Left lobe of liver (tissue), 2 donors: ENCODE data around the gene BMP2K. TPM values are rescaled to one million over a fixed set of nuclear protein-coding genes. Genes with fewer than 3 reads are reported as not detected.
"Not testable (repeated sequence)": the region's sequence is repeated elsewhere in the genome, so short reads cannot be mapped to it uniquely, and the experiment has no call there.

Source experiments
- ATAC-seq: fragments of 200-7000 bp; cut with Tn5 transposase; one replicate; pipeline ENCODE4 v1.9.1; 2020; ENCODE audit warnings: mild to moderate bottlenecking, moderate library complexity
- DNase-seq: peaks from one replicate; pipeline ENCODE4 v3.0.0-alpha.2; 2020; ENCODE audit warnings: low spot score
- total RNA-seq: library from RNA; stranded (reverse); gene quantifications from one replicate; pipeline ENCODE4 v1.2.1, GENCODE V29; 2021
- donor health status: DM: no; HTN: no; CAD: no; lungs with moderate emphysema.
- donor health status: DM: no; HTN: yes; CAD: no.

The BMP2K gene
- total RNA-seq, 1 donor from 2014 or later, result 14.2 TPM

DNA sequence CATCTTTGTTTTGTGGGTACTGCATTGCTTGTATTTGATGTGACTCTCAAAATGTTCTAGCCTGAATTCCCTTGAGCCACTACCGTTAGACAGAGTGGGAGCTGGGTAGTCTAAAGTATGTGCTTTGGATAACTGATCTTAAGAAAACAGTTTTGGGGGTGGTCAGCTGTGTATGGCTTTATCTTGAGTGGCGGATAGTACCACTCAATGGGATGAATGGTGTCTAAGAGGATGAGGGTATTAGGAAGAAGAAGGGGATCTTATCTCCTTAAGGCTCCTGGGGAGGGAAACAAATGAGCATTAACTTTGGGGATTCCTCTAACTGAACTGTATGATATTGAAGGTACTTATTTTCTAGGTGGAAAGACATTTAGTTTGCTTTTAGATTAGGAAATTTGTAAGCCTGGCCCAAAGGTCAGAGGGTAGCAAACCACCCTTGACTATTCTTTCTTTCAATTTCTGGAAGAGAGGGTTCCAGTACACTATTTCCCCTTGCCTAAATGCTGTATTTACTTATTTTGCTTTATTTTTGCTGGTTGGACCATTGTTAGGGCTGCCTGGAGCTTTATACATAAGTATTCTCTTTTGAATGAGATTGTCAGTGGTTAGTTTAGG, 11.3 kb downstream of the BMP2K start:
- no peak for DNase-seq
- ATAC-seq, result peak; percentile 87

DNA sequence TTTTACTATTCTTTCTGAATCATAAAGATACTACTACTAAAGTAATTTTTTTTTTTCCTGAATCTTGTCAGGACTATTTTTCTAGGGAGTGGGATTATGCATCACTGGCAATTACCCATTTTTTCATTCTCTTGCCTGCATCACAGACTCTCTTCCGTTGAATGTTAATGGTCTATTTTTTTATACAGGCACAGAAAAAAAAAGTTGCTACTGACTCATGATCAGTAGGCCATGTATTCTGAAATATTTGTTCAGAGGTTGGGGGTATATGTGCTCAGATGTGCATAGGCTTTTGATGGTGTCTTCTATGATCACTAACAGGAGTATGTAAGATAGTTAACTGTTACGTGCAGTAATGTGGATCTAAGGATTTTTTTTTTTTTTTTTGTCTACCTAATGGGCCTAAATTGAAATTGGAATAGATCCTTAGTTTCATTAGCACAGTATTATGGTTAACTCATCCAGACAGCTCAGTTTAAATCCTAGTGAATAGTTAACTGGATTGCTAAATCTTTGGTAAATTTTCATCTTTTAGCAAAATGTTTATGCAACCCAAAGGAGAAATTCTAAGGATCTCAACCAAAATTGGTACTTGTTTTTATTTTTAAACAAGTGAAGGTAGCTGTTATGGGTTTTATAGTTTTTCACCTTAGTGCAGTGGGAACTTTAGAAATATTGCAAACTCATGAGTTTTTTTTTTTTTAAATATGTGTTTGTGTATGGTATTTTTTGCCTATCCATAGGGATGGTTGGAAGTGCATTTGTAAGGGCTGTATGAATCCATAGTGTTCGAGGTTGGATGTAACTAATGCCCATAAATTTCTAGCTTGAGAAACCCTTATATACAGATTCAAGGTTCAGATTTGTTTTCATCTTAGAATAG, 12.1 kb downstream of the BMP2K start:
- ATAC-seq, result peak; percentile 63
- no peak for DNase-seq

DNA sequence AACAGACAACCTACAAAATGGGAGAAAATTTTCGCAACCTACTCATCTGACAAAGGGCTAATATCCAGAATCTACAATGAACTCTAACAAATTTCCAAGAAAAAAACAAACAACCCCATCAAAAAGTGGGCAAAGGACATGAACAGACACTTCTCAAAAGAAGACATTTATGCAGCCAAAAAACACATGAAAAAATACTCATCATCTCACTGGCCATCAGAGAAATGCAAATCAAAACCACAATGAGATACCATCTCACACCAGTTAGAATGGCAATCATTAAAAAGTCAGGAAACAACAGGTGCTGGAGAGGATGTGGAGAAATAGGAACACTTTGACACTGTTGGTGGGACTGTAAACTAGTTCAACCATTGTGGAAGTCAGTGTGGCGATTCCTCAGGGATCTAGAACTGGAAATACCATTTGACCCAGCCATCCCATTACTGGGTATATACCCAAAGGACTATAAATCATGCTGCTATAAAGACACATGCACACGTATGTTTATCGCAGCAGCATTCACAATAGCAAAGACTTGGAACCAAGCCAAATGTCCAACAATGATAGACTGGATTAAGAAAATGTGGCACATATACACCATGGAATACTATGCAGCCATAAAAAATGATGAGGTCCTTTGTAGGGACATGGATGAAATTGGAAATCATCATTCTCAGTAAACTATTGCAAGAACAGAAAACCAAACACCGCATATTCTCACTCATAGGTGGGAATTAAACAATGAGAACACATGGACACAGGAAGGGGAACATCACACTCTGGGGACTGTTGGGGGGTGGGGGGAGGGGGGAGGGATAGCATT, 19.7 kb downstream of the BMP2K start:
- DNase-seq, ATAC-seq: not testable (repeated sequence)

DNA sequence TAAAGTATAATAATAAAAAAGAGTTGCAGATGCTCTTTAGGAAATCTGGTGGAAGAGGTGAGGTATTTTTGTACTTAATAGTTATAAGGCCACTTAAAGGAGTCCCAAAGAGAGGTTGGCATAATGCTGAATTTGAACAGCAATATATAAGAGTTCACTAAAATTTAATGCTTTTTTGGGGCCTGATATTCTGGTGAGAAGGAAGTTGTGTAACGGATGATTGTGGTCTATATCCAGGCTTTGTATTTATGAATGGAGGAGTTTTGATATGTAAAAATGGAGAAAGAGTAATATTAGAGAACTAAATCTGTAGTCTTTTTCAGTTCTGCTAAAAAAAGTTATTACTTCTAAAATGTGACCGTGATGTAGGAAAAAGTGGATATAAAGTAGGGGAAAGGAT, 20.4 kb downstream of the BMP2K start:
- ATAC-seq, result no peak
- no peak for DNase-seq

DNA sequence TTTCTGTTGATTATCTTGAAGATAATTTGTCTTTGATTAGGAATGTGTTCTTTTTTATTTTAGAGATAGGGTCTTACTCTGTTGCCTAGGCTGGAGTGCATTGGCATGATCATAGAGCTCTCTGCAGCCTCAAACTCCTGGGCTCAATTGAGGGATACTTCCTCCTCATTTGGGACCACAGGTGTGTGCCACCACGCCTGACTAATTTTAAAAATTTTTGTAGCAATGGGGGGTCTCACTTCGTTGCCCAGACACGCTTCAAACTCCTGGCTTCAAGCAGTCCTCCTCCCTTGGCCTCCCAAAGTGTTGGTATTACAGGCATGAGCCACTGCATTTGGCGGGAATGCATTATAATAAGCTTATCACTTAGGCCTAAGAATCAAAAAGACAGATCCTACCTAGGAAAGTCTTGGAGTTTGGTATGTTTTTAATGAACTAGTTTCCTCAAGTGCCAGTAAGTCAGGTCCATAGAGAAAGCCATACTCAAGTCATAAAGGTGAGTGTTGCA, 21.7 kb downstream of the BMP2K start:
- no peak for DNase-seq
- no peak for ATAC-seq

DNA sequence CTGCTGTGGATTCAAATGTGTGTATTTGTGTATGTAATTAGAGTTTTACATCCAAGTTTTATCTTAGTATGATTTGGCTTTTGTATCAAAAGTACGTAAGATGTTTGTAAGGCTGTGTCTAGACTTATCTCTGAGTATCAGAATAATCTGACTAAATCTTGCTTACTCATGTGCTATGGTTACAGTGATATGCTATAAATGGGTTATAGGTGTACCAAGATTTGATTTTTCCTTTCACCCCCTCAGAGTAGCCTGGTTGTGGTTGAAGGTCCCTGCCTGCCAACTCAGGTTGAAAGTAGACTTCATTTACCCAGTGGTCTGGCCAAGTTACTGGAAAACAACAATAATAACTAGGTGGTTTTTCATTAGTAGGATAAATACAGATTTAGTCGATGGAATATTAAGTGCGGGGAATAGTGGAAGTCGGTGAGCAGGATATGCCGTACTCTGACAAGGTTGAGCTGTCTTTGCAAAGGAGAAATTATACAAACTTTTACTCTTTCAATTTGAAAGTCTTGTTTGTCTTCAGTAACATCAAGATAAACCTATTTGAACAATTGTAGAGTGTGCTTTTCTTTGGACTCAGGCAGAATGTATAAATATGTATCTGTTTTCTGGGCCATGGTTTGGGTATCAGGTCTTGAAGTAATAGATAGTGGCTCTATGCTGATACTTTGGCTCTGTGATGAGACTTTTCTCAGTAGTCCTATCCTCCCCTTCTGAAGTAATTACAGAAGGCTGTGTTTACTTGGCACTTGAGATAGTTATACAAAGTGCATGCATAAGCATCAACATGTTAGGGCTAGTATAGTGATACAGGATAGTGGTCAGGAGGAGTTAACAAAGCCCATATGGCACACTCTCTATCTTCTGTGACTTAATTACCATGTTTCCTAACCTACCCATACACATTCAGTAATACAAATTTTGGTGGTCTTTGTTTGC, 23.7 kb downstream of the BMP2K start:
- ATAC-seq (no peak), DNase-seq (no peak)

DNA sequence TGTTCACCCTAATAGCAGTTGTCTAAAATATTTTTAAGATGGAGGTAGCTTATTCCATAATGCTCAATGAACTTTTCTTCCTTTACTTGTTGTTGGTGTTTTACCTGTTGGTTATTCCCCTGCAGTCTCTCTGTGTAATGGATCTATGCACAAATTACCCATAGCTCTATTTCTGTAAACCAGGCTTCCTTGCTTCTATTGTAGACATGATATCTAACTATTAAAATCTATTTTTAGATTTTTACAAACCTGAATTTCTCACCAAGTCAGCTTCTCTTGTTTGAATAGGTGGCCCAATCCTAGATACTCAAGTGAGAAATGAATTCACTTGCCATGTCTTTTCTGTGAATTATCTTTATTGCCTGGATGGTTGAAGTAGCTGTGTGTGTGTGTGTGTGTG, 24.8 kb downstream of the BMP2K start:
- ATAC-seq (no peak), DNase-seq (no peak)

DNA sequence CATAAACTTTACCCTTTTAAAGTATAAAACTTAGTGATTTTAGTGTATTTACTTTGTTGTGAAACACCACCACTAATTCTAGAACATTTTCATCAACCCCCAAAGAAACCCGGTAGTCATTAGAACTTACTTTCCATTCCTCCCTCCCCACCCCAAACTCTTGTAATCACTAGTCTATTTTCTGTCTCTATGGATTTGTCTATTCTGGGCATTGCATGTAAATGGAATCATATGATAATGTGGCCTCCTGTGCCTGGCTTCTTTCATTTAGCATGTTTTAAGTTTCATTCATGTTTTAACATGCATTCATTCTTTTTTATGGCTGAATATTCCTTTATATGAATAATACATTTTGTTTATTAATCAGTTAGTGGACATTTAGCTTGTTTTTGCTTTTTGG, 27.8 kb downstream of the BMP2K start:
- no peak for DNase-seq
- no peak for ATAC-seq

DNA sequence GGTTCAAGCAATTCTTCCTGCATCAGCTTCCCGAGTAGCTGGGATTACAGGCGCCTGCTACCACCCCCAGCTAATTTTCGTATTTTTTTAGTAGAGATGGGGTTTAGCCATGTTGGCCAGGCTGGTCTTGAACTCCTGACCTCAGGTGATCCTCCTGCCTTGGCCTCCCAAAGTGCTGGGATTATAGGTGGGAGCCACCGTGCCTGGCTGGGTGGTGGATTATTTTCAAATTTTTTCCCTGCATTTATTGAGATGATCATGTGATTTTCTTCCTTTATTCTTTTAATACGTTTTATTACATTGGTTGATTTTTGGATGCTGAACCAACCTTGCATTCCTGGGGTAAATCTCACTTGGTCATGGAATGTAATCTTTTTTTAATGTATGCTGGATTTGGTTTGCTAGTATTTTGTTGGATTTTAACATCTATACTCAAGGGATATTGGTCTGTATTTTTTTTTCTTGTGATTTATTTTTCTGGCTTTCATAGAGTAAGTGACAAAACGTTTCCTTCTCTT, 30.9 kb downstream of the BMP2K start:
- ATAC-seq (no peak), DNase-seq (no peak)

DNA sequence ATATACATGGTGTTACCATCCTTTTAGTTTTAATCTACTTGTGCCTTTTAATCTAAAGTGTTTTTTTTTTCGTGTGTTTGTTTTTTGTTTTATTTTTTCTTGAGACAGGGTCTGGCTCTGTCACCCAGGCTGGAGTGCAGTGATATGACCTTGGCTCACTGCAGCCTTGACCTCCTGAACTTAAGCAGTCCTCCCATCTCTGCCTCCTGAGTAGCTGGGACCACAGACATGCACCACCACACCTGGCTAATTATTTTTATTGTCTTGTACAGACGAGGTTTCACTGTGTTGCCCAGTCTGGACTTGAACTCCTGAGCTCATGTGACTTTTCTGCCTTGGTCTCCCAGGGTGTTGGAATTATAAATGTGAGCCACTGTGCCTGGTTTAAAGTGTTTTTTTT, 33.1 kb downstream of the BMP2K start:
- ATAC-seq (no peak), DNase-seq (no peak)

DNA sequence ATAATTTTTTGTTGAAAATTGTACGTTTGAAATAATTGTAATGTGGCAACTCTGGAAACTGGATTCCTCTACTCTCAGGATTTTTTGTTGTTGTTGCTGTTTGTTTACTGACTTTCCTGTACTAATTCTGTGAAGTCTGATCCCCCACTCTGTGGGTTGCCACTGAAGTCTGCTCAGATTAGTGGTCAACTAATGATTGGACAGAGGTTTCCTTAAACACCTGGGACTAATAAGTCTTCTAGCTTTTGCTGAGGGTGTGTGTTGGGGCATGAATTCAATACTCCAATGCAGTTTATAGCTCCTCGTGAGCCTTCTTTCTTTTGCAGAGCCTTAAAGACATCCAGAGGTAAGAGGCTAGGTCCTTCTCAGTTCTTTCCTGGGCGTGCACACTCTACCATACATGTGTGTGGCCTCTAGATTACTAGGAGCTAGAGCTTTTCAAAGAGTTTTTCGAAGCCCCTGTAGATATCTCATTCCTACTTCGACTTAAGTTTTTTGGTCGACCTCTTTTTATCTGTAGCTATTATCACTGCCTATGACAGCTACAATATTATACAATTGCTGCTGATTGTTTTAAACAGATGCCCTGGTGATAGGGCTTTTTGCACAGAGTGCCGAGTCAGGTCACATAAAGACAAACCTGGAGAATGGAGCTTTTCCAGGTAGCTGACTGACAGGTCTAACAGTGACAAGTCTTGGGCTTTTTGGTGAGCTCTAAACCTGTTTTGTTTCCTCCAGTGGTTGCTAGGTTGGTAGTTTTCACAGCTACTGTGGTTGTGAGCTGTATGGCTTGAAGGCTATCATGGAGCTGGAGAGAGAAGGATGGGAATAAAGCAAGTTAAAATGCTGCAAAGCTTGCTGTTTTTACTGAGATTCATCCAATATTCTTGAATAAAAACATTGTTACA, 34.0 kb downstream of the BMP2K start:
- ATAC-seq (peak; percentile 37), DNase-seq (no peak)

DNA sequence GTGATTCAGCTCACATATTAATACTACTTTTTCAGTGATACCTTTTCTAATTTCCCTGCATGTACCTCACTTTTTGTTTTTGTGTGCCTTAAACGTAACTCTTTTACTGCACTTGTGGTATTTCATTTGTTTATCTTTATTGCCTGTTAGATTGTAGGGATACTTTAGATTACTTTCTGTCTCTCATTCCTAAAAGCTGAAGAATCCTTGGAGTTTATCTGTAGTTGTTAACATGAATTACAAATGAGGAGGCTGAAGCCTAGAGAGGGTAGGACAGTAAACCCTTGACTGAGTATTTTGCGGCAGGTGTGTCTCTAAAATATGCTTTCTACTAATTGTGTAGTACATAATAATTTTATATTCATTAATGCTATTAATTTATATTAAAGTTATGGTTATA, 34.9 kb downstream of the BMP2K start:
- ATAC-seq, result no peak
- DNase-seq, result no peak

DNA sequence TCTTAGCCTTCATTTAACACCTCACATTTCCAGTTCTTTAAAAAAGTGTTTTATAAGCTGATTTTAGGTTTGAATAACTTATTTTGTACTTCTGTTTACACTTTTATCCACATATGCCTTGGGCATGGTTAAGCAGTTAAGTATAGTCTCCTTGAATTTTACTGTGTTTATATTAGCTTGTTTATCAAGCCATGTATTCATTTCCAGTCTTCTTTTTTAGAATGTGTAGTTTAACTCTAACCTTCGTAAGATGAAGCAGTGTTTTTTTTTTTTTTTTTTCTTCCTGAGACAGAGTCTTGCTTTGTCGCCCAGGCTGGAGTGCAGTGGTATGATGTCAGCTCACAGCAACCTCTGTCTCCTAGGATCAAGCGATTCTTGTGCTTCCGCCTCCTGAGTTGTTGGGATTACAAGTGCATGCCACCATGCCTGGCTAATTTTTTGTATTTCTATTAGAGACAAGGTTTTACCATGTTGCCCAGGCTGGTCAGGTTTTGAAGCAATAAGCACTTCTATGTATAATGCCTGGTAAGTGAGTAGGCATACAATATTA, 42.5 kb downstream of the BMP2K start:
- ATAC-seq (no peak), DNase-seq (no peak)

DNA sequence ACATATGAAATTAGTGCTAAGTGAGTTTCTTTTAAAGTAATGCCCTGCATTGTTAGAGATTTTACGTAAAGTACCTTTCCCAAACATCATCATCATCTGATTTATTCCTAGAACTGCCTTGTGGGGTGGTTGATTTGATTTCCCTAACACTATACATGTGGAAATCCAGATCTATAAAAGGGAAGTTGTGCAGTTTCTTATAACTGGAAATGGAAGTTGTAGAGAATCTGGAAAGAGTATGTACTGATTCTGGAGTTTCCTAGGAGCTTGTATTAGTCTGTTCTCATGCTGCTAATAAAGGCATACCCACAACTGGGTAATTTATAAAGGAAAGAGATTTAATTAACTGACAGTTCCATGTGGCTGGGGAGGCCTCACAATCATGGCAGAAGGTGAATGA, 47.9 kb downstream of the BMP2K start:
- DNase-seq, result no peak
- ATAC-seq, result no peak

DNA sequence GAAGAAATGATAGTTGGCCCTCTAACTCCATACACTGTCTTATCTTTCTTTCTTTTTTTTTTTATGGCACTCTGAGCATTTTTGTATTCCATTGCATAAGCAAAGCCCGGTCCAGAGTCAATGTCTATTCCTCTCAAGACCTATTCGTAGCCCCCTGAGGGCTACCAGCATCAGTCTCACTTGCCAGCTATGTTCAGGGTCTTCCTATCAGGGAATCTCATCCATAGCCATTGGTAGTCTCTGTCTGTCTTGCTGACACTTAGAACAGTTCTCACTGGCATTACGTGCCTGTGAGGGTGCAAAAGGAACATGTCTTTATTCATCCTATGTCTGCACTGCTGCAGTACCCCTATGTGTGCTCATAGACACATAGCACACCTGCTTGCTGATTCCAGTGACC, 51.0 kb downstream of the BMP2K start:
- DNase-seq (no peak), ATAC-seq (no peak)

DNA sequence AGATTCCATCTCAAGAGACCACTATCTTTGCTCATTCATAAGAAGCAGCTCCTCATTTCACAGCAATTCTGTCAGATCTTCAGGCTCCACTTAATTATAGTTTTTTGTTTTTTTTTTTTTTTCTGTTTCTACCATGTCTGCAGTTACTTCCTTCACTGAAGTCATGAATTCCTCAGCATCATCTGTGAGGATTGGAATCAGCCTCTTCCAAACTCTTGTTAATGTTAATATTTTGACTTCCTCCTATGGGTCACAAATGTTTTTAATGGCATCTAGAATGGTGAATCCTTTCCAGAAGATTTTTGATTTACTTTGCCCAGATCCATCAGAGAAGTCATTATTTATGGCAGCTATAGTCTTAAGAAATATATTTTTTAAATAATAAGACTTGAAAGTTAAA, 53.1 kb downstream of the BMP2K start:
- no peak for DNase-seq
- ATAC-seq, result no peak

DNA sequence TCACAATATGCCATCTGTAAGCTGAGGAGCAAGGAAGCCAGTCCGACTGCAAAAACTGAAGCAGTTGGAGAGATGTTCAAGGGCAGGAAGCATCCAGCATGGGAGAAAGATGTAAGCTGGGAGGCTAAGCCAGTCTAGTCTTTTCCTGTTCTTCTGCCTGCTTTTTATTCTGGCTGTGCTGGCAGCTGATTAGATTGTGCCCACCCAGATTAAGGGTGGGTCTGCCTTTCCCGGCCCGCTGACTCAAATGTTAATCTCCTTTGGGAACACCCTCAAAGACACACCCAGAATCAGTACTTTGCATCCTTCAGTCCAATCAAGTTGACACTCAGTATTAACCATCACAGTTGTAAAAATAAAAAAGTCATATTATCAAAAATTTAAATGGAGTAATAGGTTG, 63.5 kb downstream of the BMP2K start:
- not testable (repeated sequence) for ATAC-seq, DNase-seq

DNA sequence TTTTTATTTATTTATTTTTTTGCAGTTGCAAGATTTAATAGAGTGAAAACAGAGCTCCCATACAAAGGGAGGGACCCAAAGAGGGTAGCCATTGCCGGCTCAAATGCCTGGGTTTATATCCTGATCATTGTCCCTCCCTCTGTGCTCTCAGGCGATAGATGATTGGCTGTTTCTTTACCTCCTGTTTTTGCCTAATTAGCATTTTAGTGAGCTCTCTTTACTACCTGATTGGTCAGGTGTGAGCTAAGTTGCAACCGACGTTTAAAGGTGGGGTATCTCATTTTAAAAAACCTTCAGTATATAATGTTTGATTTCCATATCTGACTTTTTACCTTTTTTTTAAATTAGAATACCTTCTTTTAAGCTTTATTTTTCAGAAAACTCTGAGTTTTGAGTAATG, 64.1 kb downstream of the BMP2K start:
- DNase-seq, ATAC-seq: not testable (repeated sequence)

DNA sequence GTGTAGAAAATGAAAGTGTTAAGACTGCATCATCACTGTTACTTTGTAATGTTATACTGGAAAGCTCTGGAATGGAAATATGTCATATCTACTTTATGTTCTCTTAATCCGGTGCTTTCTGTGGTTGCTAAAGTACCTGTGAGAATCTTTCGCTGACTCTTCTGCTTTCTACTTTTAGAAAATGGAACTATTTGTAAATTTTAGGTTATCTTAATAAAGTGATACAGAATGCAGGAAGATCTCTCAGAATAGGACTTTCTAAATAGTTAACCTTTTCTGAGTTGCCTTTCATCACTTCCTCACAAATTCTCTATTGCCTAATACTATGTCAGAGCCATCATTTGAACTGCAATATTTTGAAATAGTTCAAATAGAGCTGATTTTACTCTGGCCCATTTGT, 69.3 kb downstream of the BMP2K start:
- ATAC-seq (peak; percentile 79), DNase-seq (no peak)
